ENCODE data around the gene TSPEAR.
"Not testable (repeated sequence)": the region's sequence is repeated elsewhere in the genome, so short reads cannot be mapped to it uniquely, and the experiment has no call there.

- TF ChIP-seq NFRKB (IDR thresholded peaks at IDR 0.05); FOXM1 (IDR thresholded peaks at IDR 0.05; ENCODE audit: borderline replicate concordance); ZNF384 (IDR thresholded peaks at IDR 0.05); SUZ12 (IDR thresholded peaks at IDR 0.05); ARNT (IDR thresholded peaks at IDR 0.05); CTBP1 (IDR thresholded peaks at IDR 0.05; ENCODE audit: borderline replicate concordance); SP1 (IDR thresholded peaks at IDR 0.05); FOXK2 (IDR thresholded peaks at IDR 0.05); ELF4 (IDR thresholded peaks at IDR 0.05): not testable (repeated sequence)
Measured at GRCh38 chr21:44590897-44591800, 120.2 kb downstream of the TSPEAR start.

All from HEK293T (cell line).